Fibroblast of the aortic adventitia (primary cell): ENCODE measurements around the gene RTN4IP1. TPM values are rescaled to one million over a fixed set of nuclear protein-coding genes. Genes with fewer than 3 reads are reported as not detected.
"Not testable (repeated sequence)": the region's sequence is repeated elsewhere in the genome, so short reads cannot be mapped to it uniquely, and the experiment has no call there.

Source experiments
- DNase-seq: peaks from one replicate; pipeline ENCODE4 v3.0.0-alpha.2; 2010; ENCODE audit warnings: low read depth
- H3K4me3 ChIP-seq: 2 replicates; pipeline ENCODE4 v1.5.1; 2011; ENCODE audit warnings: low read depth, mild to moderate bottlenecking, control low read depth, low read length, moderate library complexity
- CTCF ChIP-seq: IDR thresholded peaks from 2 replicates; pipeline ENCODE4 v1.5.1; 2011; ENCODE audit warnings: mild to moderate bottlenecking, low read length, control low read depth, inconsistent platforms; ENCODE audit not compliant: insufficient read depth
- total RNA-seq: library from RNA; depleted of rRNA; stranded (reverse); fragments of >200 nt; gene quantifications from 2 replicates; pipeline ENCODE4 v1.2.3, GENCODE V29; 2012; ENCODE audit warnings: low replicate concordance

Gene RTN4IP1
- total RNA-seq, 1 donor: 7.6 TPM

DNA sequence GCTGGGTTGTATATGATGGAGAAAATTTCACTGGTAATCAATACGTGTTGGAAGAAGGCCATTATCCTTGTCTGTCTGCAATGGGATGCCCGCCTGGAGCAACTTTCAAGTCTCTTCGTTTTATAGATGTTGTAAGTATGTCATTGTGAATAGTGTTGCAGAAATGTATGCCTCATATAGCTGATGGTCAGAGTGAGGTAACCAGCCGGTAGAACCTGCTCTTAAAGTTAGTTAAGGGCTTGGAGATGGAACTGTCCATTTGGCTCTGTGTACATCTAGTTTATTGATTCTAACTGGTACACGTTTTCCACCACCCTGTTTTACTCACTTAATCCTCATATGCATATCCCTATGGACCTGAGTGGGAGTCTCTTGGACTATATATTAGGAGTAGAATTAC is 73.5 kb downstream of the RTN4IP1 start:
- DNase-seq: no peak

DNA sequence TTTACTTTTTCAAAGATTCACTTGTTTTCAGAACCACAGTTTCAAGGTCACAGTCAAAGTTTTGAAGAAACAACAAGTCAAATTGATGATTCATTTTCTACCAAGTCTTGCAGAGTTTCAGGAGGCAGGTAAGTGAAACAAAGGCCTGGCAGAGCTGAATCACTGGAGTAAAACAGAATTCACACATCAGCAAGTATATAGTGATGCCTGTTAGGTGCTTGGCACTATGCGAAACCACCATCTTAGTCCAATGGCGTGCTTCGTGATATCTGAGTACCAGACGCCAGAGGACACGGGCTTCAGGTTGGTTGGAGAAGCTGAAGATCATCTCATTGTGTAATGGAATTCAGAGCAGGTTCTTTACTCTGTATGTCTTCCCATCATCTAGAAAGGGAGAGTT is 75.9 kb downstream of the RTN4IP1 start:
- DNase-seq: no peak
- H3K4me3 ChIP-seq: no peak overlapping the region
- TF ChIP-seq CTCF: no peak

More for the DNA sequence above, 73.5 kb downstream of the RTN4IP1 start:
- TF ChIP-seq CTCF: no peak
- no peak overlapping the region for H3K4me3 ChIP-seq

DNA sequence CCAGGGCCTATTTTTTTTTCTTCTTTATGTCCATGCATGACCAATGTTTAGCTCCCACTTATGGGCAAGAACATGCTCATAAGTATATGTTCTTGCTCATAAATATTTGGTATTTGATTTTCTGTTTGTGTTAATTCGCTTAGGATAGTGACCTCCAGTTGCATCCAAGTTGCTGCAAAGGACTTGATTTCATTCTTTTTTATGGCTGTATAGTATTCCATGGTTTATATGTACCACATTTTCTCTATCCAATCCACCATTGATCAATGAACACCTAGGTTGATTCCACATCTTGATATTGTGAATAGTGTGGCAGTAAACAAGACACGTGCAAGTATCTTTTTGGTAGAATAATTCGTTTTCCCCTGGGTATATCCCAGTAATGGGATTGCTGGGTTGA is 78.1 kb downstream of the RTN4IP1 start:
- no peak for TF ChIP-seq CTCF
- no peak overlapping the region for H3K4me3 ChIP-seq
- DNase-seq: no peak

DNA sequence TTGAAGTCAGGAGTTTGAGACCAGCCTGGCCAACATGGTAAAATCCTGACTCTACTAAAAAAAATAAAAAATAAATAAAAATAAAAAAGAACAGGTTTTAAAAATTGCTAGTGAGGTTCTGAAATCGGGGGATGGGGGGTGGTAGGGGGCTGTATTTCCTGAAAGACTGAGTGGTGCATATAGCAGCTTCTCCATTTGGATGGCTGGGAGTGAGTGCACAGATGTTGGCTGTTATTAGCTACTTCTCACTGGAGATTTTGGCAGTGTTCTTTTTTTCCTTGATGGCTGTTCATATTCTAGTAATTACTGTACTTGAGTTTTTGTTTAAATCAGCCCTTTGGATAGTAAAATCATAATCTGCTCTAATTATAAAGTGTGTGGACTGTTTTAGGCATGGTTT is 79.8 kb downstream of the RTN4IP1 start:
- H3K4me3 ChIP-seq: no peak overlapping the region
- no peak for DNase-seq
- no peak for TF ChIP-seq CTCF

GRCh38 chr6:106548926-106549455 is 80.3 kb downstream of the RTN4IP1 start:
- DNase-seq, H3K4me3 ChIP-seq: not testable (repeated sequence)

GRCh38 chr6:106547601-106548453 is 81.5 kb downstream of the RTN4IP1 start:
- no peak overlapping the region for H3K4me3 ChIP-seq
- peak; percentile 23 for TF ChIP-seq CTCF
- DNase-seq: peak; percentile 81

DNA sequence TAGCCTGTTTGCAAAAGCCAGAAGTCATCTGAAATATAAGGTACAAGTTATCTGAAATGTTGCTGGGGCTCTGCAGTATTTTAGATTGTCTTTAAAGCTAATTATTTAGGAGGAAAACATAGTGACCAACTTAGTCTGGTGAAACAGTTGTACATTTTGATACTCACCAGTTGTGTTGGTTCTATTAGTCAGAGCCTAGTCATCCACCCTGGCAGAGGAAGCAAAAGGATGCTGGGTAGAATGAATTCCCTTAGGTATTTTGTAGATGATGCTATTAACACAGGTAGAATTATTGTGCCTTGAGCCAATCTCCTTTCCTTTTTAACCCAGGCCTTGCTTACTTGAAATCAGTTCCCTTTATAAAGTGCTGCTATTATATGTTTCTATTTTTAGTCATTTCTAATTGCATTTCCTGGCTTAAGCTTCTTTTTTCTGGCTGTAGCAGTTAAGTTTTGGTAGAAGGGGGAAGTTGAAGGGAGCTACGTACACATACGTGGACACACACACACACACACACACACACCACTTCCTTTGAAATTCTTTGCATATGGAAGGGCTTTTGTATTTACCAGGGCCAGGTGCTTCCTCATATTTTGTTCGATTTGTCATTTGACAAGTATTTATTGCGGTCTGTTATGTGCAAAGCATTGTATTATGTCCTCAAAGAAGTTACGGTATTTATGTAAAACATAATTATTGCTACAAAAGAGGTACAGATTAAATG is 82.4 kb downstream of the RTN4IP1 start:
- peak; percentile 90 for DNase-seq
- no peak overlapping the region for H3K4me3 ChIP-seq
- TF ChIP-seq CTCF: no peak
